Karpas-422 (cell line): ENCODE data around the gene RAPGEF3. TPM values are rescaled to one million over a fixed set of nuclear protein-coding genes. Genes with fewer than 3 reads are reported as not detected.
A peak's percentile ranks its signal among the peaks of the same experiment; 100 is the strongest.

ENCODE experiments used
- DNase-seq: peaks from one replicate; pipeline ENCODE4 v3.0.0-alpha.2; 2015
- H2AFZ ChIP-seq: fragments of 200-600 bp; sonication (generic); 2 replicates; pipeline ENCODE4 v1.6.1; 2014; ENCODE audit warnings: antibody characterized with exemption, low read length, mixed read lengths
- H3K27ac ChIP-seq: fragments of 200-600 bp; sonication (generic); 2 replicates; pipeline ENCODE4 v1.5.1; 2014; ENCODE audit warnings: mild to moderate bottlenecking, low read length, moderate library complexity
- H3K27me3 ChIP-seq: fragments of 200-600 bp; sonication (generic); 2 replicates; pipeline ENCODE4 v1.6.1; 2014; ENCODE audit warnings: low read length, mixed read lengths
- H3K36me3 ChIP-seq: fragments of 200-600 bp; sonication (generic); 2 replicates; pipeline ENCODE4 v1.6.1; 2014; ENCODE audit warnings: low read length, mixed read lengths; ENCODE audit not compliant: insufficient read depth
- H3K4me1 ChIP-seq: fragments of 200-600 bp; sonication (generic); 2 replicates; pipeline ENCODE4 v1.6.1; 2014; ENCODE audit warnings: mild to moderate bottlenecking, low read length, mixed read lengths
- H3K4me2 ChIP-seq: fragments of 200-600 bp; sonication (generic); 2 replicates; pipeline ENCODE4 v1.6.1; 2014; ENCODE audit warnings: low read length, low read depth, mild to moderate bottlenecking; ENCODE audit not compliant: poor library complexity, severe bottlenecking
- H3K4me3 ChIP-seq: fragments of 200-600 bp; sonication (generic); 2 replicates; pipeline ENCODE4 v1.5.1; 2014; ENCODE audit warnings: mild to moderate bottlenecking, antibody characterized with exemption, low read length, mixed read lengths
- H3K79me2 ChIP-seq: fragments of 200-600 bp; sonication (generic); 2 replicates; pipeline ENCODE4 v1.6.1; 2014; ENCODE audit warnings: mild to moderate bottlenecking, low read length, mixed read lengths
- H3K9ac ChIP-seq: fragments of 200-600 bp; sonication (generic); 2 replicates; pipeline ENCODE4 v1.6.0; 2014; ENCODE audit warnings: low read length
- H3K9me2 ChIP-seq: fragments of 200-600 bp; sonication (generic), shearing (Covaris generic); replicated peaks from 2 replicates; pipeline ENCODE4 v1.6.0; 2014; ENCODE audit warnings: mild to moderate bottlenecking, low read length, moderate library complexity; ENCODE audit not compliant: insufficient read depth
- H3K9me3 ChIP-seq: fragments of 300-700, 200-600 bp; sonication (generic); 2 replicates; pipeline ENCODE4 v1.6.1; 2014; ENCODE audit warnings: low read length, mixed read lengths
- H4K20me1 ChIP-seq: fragments of 200-600 bp; sonication (generic); 2 replicates; pipeline ENCODE4 v1.6.1; 2014; ENCODE audit warnings: mild to moderate bottlenecking, antibody characterized with exemption, low read length, low read depth; ENCODE audit not compliant: insufficient read depth
- total RNA-seq: library from RNA; depleted of rRNA; stranded (reverse); fragments of >200 nt; shearing (Covaris generic); gene quantifications from 2 replicates; pipeline ENCODE4 v1.2.3, GENCODE V29; 2014; ENCODE audit warnings: low replicate concordance

Gene RAPGEF3
- total RNA-seq, 1 experiment from 2014 or later, result 4.4 TPM

- no peak overlapping the region for H3K27ac ChIP-seq
- H3K36me3 ChIP-seq, result no peaks in the 10 kb centered on the region
- H3K9me3 ChIP-seq, result no peaks in the 10 kb centered on the region
- H3K79me2 ChIP-seq, result no peaks in the 10 kb centered on the region
- H3K4me3 ChIP-seq, result no peak overlapping the region
- H3K9ac ChIP-seq, result no peak overlapping the region
- peaks cover 43% of the 10 kb centered on the region for H3K4me1 ChIP-seq
- no peaks in the 10 kb centered on the region for H3K27me3 ChIP-seq
- no peak overlapping the region for H2AFZ ChIP-seq
- no peak overlapping the region for H3K4me2 ChIP-seq
- no peak for DNase-seq
- no peaks in the 10 kb centered on the region for H4K20me1 ChIP-seq
- no peaks in the 10 kb centered on the region for H3K9me2 ChIP-seq
These were observed 23.8 kb downstream of the RAPGEF3 start for GRCh38 chr12:47734725-47735480.

- peaks cover 41% of the 10 kb centered on the region for H3K4me1 ChIP-seq
- H3K9me3 ChIP-seq, result no peaks in the 10 kb centered on the region
- no peak overlapping the region for H3K9ac ChIP-seq
- H3K79me2 ChIP-seq, result no peaks in the 10 kb centered on the region
- H3K36me3 ChIP-seq, result no peaks in the 10 kb centered on the region
- 0 out of 2 replicates have a peak overlapping the region, but pooled peaks have one; percentile 20 for H3K27ac ChIP-seq
- H3K27me3 ChIP-seq, result no peaks in the 10 kb centered on the region
- no peaks in the 10 kb centered on the region for H4K20me1 ChIP-seq
- H3K4me2 ChIP-seq, result no peak overlapping the region
- no peak overlapping the region for H3K4me3 ChIP-seq
- no peak for DNase-seq
- H2AFZ ChIP-seq, result no peak overlapping the region
- H3K9me2 ChIP-seq, result no peaks in the 10 kb centered on the region
These were observed 25.5 kb downstream of the RAPGEF3 start for GRCh38 chr12:47733142-47733541.

GRCh38 chr12:47732504-47732903 lies 26.2 kb downstream of the RAPGEF3 start:
- no peaks in the 10 kb centered on the region for H3K9me3 ChIP-seq
- H3K4me3 ChIP-seq, result no peak overlapping the region
- H3K9ac ChIP-seq, result no peak overlapping the region
- H4K20me1 ChIP-seq, result no peaks in the 10 kb centered on the region
- DNase-seq, result no peak
- H3K27ac ChIP-seq, result peak overlapping the region; percentile 20; the same call in 1 of the 2 replicates
- H3K4me1 ChIP-seq, result peaks cover 46% of the 10 kb centered on the region
- no peaks in the 10 kb centered on the region for H3K79me2 ChIP-seq
- no peak overlapping the region for H2AFZ ChIP-seq
- no peaks in the 10 kb centered on the region for H3K27me3 ChIP-seq
- H3K9me2 ChIP-seq, result no peaks in the 10 kb centered on the region
- no peak overlapping the region for H3K4me2 ChIP-seq
- no peaks in the 10 kb centered on the region for H3K36me3 ChIP-seq

GRCh38 chr12:47731723-47732122 lies 27.0 kb downstream of the RAPGEF3 start:
- Histone ChIP-seq H3K4me1 (peaks cover 54% of the 10 kb centered on the region), H3K4me3 (no peak overlapping the region), H3K9me3 (no peaks in the 10 kb centered on the region), H3K27ac (peak overlapping the region; percentile 20; the same call in 1 of the 2 replicates), H3K9ac (no peak overlapping the region), H3K79me2 (no peaks in the 10 kb centered on the region), H4K20me1 (no peaks in the 10 kb centered on the region), H3K9me2 (no peaks in the 10 kb centered on the region), H3K4me2 (no peak overlapping the region), H3K27me3 (no peaks in the 10 kb centered on the region), H3K36me3 (no peaks in the 10 kb centered on the region), H2AFZ (no peak overlapping the region)
- DNase-seq, result no peak

DNA sequence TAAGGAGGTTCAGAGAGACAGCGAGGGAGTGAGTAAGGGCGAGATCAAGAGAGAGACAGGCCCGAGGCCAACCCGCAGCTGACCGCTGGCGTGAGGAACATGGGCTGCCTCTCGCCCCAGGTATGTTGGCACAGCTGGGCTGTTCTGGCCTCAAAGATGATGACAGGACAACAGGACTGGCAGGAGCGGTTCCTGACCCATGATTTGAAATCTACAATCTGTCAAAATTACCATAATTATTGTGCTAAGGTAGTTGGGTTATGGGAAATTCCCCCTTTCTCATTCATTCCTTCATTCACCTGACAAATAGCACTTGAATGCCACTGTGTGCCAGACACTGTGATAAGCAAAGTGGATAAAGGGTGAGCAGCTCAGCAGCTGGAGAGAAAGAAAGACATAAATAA lies 28.3 kb downstream of the RAPGEF3 start:
- Histone ChIP-seq H3K9me3 (no peaks in the 10 kb centered on the region), H3K4me2 (no peak overlapping the region), H3K9me2 (no peaks in the 10 kb centered on the region), H3K79me2 (no peaks in the 10 kb centered on the region), H3K9ac (no peak overlapping the region), H2AFZ (no peak overlapping the region), H3K4me1 (peaks cover 68% of the 10 kb centered on the region), H3K27ac (no peak overlapping the region), H3K36me3 (no peaks in the 10 kb centered on the region), H3K4me3 (no peak overlapping the region), H4K20me1 (no peaks in the 10 kb centered on the region), H3K27me3 (no peaks in the 10 kb centered on the region)
- DNase-seq, result no peak

GRCh38 chr12:47729233-47729632 lies 29.4 kb downstream of the RAPGEF3 start:
- no peak overlapping the region for H3K4me3 ChIP-seq
- H3K9me2 ChIP-seq, result no peaks in the 10 kb centered on the region
- H3K4me2 ChIP-seq, result no peak overlapping the region
- no peaks in the 10 kb centered on the region for H3K9me3 ChIP-seq
- no peaks in the 10 kb centered on the region for H3K79me2 ChIP-seq
- H3K4me1 ChIP-seq, result peaks cover 71% of the 10 kb centered on the region
- H3K27ac ChIP-seq, result peak overlapping the region; percentile 97; the same call in 1 of the 2 replicates
- H4K20me1 ChIP-seq, result no peaks in the 10 kb centered on the region
- no peaks in the 10 kb centered on the region for H3K36me3 ChIP-seq
- no peak for DNase-seq
- no peak overlapping the region for H3K9ac ChIP-seq
- no peak overlapping the region for H2AFZ ChIP-seq
- no peaks in the 10 kb centered on the region for H3K27me3 ChIP-seq

GRCh38 chr12:47725893-47726292 lies 32.8 kb downstream of the RAPGEF3 start:
- H2AFZ ChIP-seq, result no peak overlapping the region

GRCh38 chr12:47725091-47725772 lies 33.4 kb downstream of the RAPGEF3 start, which contains the start of gene ENDOU:
ENDOU (minus strand) TSS chr12:47725490; CDS start chr12:47725413, 77 bp downstream.
- H3K27me3 ChIP-seq, result no peaks in the 10 kb centered on the region
- H3K4me3 ChIP-seq, result peak within 1 kb of the TSS; percentile 57
- H2AFZ ChIP-seq, result no peak within 1 kb of the TSS
- H3K36me3 ChIP-seq, result no peaks in the 10 kb centered on the region
- H3K9ac ChIP-seq, result peak within 1 kb of the TSS; percentile 69
- no peaks in the 10 kb centered on the region for H4K20me1 ChIP-seq
- H3K4me2 ChIP-seq, result peak within 1 kb of the TSS; percentile 74
- H3K9me3 ChIP-seq, result no peaks in the 10 kb centered on the region
- H3K9me2 ChIP-seq, result no peaks in the 10 kb centered on the region
- H3K79me2 ChIP-seq, result no peaks in the 10 kb centered on the region
- H3K27ac ChIP-seq, result peak within 1 kb of the TSS; percentile 97
- DNase-seq, result no peak
- H3K4me1 ChIP-seq, result peaks cover 81% of the 10 kb centered on the region

More at GRCh38 chr12:47725893-47726292, 32.8 kb downstream of the RAPGEF3 start:
- Histone ChIP-seq H3K27me3 (no peaks in the 10 kb centered on the region), H3K79me2 (no peaks in the 10 kb centered on the region), H3K4me3 (peak overlapping the region; percentile 57), H3K36me3 (no peaks in the 10 kb centered on the region), H3K9ac (peak overlapping the region; percentile 69), H3K4me2 (peak overlapping the region; percentile 74), H3K9me2 (no peaks in the 10 kb centered on the region), H3K27ac (peak overlapping the region; percentile 97), H4K20me1 (no peaks in the 10 kb centered on the region), H3K4me1 (peaks cover 81% of the 10 kb centered on the region), H3K9me3 (no peaks in the 10 kb centered on the region)
- DNase-seq, result peak; percentile 97
